Neural cell (in vitro differentiated cells): ENCODE results near the gene PLXNA2. TPM values are rescaled to one million over a fixed set of nuclear protein-coding genes. Genes with fewer than 3 reads are reported as not detected.

Experiments
- H2AFZ ChIP-seq: fragments of 200-600, 300-800 bp; sonication (generic), shearing (Covaris generic); 2 replicates; pipeline ENCODE4 v1.6.0; 2014; ENCODE audit warnings: low read depth, mild to moderate bottlenecking, antibody characterized with exemption, low read length, moderate library complexity
- H3F3A ChIP-seq: fragments of 200-600 bp; shearing (Covaris generic); 2 replicates; pipeline ENCODE4 v1.6.1; 2016; ENCODE audit warnings: mild to moderate bottlenecking, moderate library complexity, mixed read lengths, antibody characterized with exemption, low read length; ENCODE audit not compliant: insufficient read depth, poor library complexity, severe bottlenecking
- H3K27ac ChIP-seq: fragments of 200-600, 300-800 bp; sonication (generic), shearing (Covaris generic); 2 replicates; pipeline ENCODE4 v1.5.1; 2014; ENCODE audit warnings: mild to moderate bottlenecking, low read length, moderate library complexity
- H3K27me3 ChIP-seq: fragments of 300-800, 200-600 bp; sonication (generic), shearing (Covaris generic); 2 replicates; pipeline ENCODE4 v1.6.0; 2014; ENCODE audit warnings: mild to moderate bottlenecking, low read depth, low read length, moderate library complexity; ENCODE audit not compliant: insufficient read depth
- H3K36me3 ChIP-seq: fragments of 300-800, 200-600 bp; sonication (generic), shearing (Covaris generic); 2 replicates; pipeline ENCODE4 v1.5.1; 2014; ENCODE audit warnings: mild to moderate bottlenecking, antibody characterized with exemption, low read length, moderate library complexity; ENCODE audit not compliant: insufficient read depth
- H3K4me2 ChIP-seq: fragments of 300-800, 200-600 bp; sonication (generic), shearing (Covaris generic); 2 replicates; pipeline ENCODE4 v1.6.0; 2014; ENCODE audit warnings: mild to moderate bottlenecking, low read length
- H3K4me3 ChIP-seq: fragments of 300-800, 200-600 bp; sonication (generic), shearing (Covaris generic); 2 replicates; pipeline ENCODE4 v1.5.1; 2014; ENCODE audit warnings: mild to moderate bottlenecking, low read length, moderate library complexity
- H3K79me2 ChIP-seq: fragments of 200-600 bp; shearing (Covaris generic); replicated peaks from 2 replicates; pipeline ENCODE4 v1.6.0; 2014; ENCODE audit warnings: mild to moderate bottlenecking, low read length, moderate library complexity; ENCODE audit not compliant: insufficient read depth
- H3K9ac ChIP-seq: fragments of 300-800, 200-600 bp; sonication (generic), shearing (Covaris generic); 2 replicates; pipeline ENCODE4 v1.6.1; 2016; ENCODE audit warnings: mild to moderate bottlenecking, low read length, mixed read lengths
- H3K9me2 ChIP-seq: fragments of 200-600 bp; shearing (Covaris generic); 2 replicates; pipeline ENCODE4 v1.6.1; 2016; ENCODE audit warnings: mild to moderate bottlenecking, low read length, mixed read lengths; ENCODE audit not compliant: insufficient read depth
- H3K9me3 ChIP-seq: fragments of 200-600, 300-800 bp; sonication (generic), shearing (Covaris generic); 2 replicates; pipeline ENCODE4 v1.6.1; 2016; ENCODE audit warnings: mild to moderate bottlenecking, mixed run types, low read length, moderate library complexity, mixed read lengths
- H4K20me1 ChIP-seq: fragments of 200-600 bp; shearing (Covaris generic); 2 replicates; pipeline ENCODE4 v1.6.1; 2016; ENCODE audit warnings: mild to moderate bottlenecking, mixed run types; ENCODE audit not compliant: insufficient read depth
- EP300 ChIP-seq: fragments of 450-650 bp; conservative IDR thresholded peaks from 2 replicates; pipeline ENCODE4 v1.6.1; 2014; ENCODE audit warnings: antibody characterized with exemption, mild to moderate bottlenecking, moderate library complexity; ENCODE audit not compliant: poor library complexity, severe bottlenecking
- MXI1 ChIP-seq: fragments of 450-650 bp; conservative IDR thresholded peaks from 2 replicates; pipeline ENCODE4 v1.6.1; 2014; ENCODE audit warnings: antibody characterized with exemption, mild to moderate bottlenecking; ENCODE audit not compliant: poor library complexity, severe bottlenecking
- POLR2AphosphoS5 ChIP-seq: IDR thresholded peaks from 2 replicates; pipeline ENCODE4 v1.6.1; 2012
- REST ChIP-seq: IDR thresholded peaks from 2 replicates; pipeline ENCODE4 v1.6.1; 2012; ENCODE audit warnings: borderline replicate concordance
- TAF1 ChIP-seq: IDR thresholded peaks from 2 replicates; pipeline ENCODE4 v1.6.1; 2012; ENCODE audit warnings: low read depth
- polyA plus RNA-seq: library from polyadenylated mRNA; depleted of rRNA; stranded (reverse); fragments of >200 nt; gene quantifications from 2 replicates; pipeline ENCODE4 v1.2.3, GENCODE V29; 2014

PLXNA2 gene
- polyA plus RNA-seq, 1 donor from 2014 or later, result 30.6 TPM

DNA sequence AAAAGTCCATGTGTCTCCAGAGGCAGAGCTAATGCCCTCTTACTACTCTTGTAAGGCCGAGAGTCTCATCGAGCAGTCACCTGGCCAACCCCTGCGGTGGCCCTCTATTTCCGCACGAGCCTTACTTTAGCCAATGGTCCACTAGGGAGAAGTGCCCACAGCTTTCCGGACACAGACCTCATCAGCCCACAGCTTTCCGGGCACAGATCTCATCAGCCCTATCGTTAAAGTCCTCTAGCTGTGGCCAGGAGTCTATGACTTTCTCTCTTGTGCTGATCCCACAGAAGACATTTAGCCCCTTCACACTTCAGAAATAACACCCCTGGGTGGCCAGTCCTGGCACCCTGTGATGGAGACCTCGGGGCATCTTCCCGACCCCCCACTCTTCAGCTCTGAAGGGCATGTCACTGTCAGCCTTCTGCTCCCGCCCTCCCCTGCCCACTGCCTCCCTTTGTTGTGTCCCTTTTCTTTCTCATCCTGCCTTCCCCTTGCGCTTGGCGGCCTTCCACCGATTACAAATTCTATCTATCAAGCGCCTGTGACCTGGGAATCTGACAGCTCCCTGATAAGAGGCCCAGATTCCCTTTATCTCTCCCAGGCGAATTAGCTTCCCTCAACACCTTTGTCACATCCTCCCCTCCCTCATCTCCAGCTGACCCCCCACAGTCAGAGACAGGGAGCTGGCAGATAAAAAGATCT is 161.0 kb downstream of the PLXNA2 start:
- Histone ChIP-seq H3K9ac (peak overlapping the region; percentile 14), H3K4me2 (no peak overlapping the region), H3K9me2 (no peaks in the 10 kb centered on the region), H3K36me3 (peaks cover 9% of the 10 kb centered on the region), H3K4me3 (no peak overlapping the region), H3K79me2 (no peaks in the 10 kb centered on the region), H3K27me3 (no peaks in the 10 kb centered on the region), H3K9me3 (no peaks in the 10 kb centered on the region), H3F3A (no peaks in the 10 kb centered on the region), H2AFZ (no peak overlapping the region), H4K20me1 (no peaks in the 10 kb centered on the region), H3K27ac (peak overlapping the region; percentile 45)
- peak; percentile 79 for TF ChIP-seq REST
- TF ChIP-seq MXI1, result no peak

DNA sequence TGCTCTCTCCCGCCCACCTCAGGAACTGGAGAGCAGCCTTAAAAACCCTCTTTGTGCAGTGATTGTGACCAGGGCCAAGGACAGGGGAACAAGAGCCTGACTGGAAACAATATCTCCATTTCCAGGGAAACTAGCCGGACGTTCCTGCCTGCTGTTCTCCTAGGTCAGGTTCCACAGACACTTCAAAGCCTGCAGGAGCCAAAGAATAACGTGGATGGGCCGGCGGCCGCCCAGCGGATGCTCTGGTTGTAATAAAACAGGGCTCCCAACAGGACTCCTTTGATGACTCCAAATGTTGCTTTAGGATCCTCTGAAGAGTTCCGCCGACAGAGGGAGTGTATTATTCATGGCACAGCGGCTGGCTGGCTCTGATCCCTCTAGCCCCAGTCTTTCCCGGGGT is 162.2 kb downstream of the PLXNA2 start:
- no peaks in the 10 kb centered on the region for H3K9me3 ChIP-seq
- H3K4me2 ChIP-seq, result no peak overlapping the region
- H3K27ac ChIP-seq, result no peak overlapping the region
- no peaks in the 10 kb centered on the region for H4K20me1 ChIP-seq
- H3K4me3 ChIP-seq, result no peak overlapping the region
- H3K79me2 ChIP-seq, result no peaks in the 10 kb centered on the region
- no peak overlapping the region for H2AFZ ChIP-seq
- H3K9me2 ChIP-seq, result no peaks in the 10 kb centered on the region
- H3K9ac ChIP-seq, result no peak overlapping the region
- H3F3A ChIP-seq, result no peaks in the 10 kb centered on the region
- no peaks in the 10 kb centered on the region for H3K27me3 ChIP-seq
- peaks cover 15% of the 10 kb centered on the region for H3K36me3 ChIP-seq
- TF ChIP-seq POLR2AphosphoS5, result no peak

GRCh38 chr1:208080396-208081286 is 163.5 kb downstream of the PLXNA2 start:
- no peak overlapping the region for H3K4me3 ChIP-seq
- H3K27me3 ChIP-seq, result no peaks in the 10 kb centered on the region
- no peak overlapping the region for H3K9ac ChIP-seq
- no peaks in the 10 kb centered on the region for H4K20me1 ChIP-seq
- peaks cover 15% of the 10 kb centered on the region for H3K36me3 ChIP-seq
- no peaks in the 10 kb centered on the region for H3K79me2 ChIP-seq
- no peak for TF ChIP-seq EP300
- no peak for TF ChIP-seq POLR2AphosphoS5
- TF ChIP-seq TAF1, result no peak
- TF ChIP-seq MXI1, result no peak
- no peaks in the 10 kb centered on the region for H3K9me3 ChIP-seq
- H3K27ac ChIP-seq, result no peak overlapping the region
- H3K4me2 ChIP-seq, result no peak overlapping the region
- no peaks in the 10 kb centered on the region for H3F3A ChIP-seq
- no peaks in the 10 kb centered on the region for H3K9me2 ChIP-seq
- no peak overlapping the region for H2AFZ ChIP-seq
